ENCODE results near the gene CTBP2. TPM values are rescaled to one million over a fixed set of nuclear protein-coding genes. Genes with fewer than 3 reads are reported as not detected.

Gene CTBP2
- total RNA-seq, 3 donors from 2014 or later = 53.1 to 91.2 (median 65.9) TPM

GRCh38 chr10:125052146-125052545 lies 108.2 kb downstream of the CTBP2 start:
- no peak for DNase-seq (ENCODE audit: low spot score in 2 of 2)
- Histone ChIP-seq H3K27ac (peak overlapping the region in 1 of 2 donors; percentile 13), H3K27me3 (no peaks in the 10 kb centered on the region), H3K36me3 (no peaks in the 10 kb centered on the region), H3K4me1 (peaks cover 8 to 24% of the 10 kb centered on the region in 2 donors), H3K4me3 (no peak overlapping the region), H3K9me3 (no peaks in the 10 kb centered on the region)
- intact Hi-C loops (cut with DNase I; ENCODE audit: low total_unique reads) = no loop called here
- no peak for TF ChIP-seq POLR2AphosphoS5 (IDR thresholded peaks at IDR 0.05)

GRCh38 chr10:125050383-125050782 lies 110.0 kb downstream of the CTBP2 start:
- no peak overlapping the region for H3K27ac ChIP-seq

GRCh38 chr10:125049216-125049881 lies 111.0 kb downstream of the CTBP2 start:
- Histone ChIP-seq H3K4me3 (no peak overlapping the region), H3K36me3 (no peaks in the 10 kb centered on the region), H3K4me1 (peaks cover 0 to 17% of the 10 kb centered on the region in 2 donors), H3K27me3 (no peaks in the 10 kb centered on the region), H3K27ac (peak overlapping the region; percentile 53 to 64), H3K9me3 (no peaks in the 10 kb centered on the region)
- intact Hi-C loops (cut with DNase I; ENCODE audit: low total_unique reads) = no loop called here
- TF ChIP-seq POLR2AphosphoS5 (IDR thresholded peaks at IDR 0.05) (no peak), CTCF (IDR thresholded peaks at IDR 0.05) (no peak), POLR2A (IDR thresholded peaks at IDR 0.05) (no peak)
- DNase-seq (ENCODE audit: low spot score in 2 of 2) = no peak

More at GRCh38 chr10:125050383-125050782, 110.0 kb downstream of the CTBP2 start:
- Histone ChIP-seq H3K9me3 (no peaks in the 10 kb centered on the region), H3K36me3 (no peaks in the 10 kb centered on the region), H3K4me1 (peaks cover 0 to 20% of the 10 kb centered on the region in 2 donors), H3K27me3 (no peaks in the 10 kb centered on the region), H3K4me3 (no peak overlapping the region)
- DNase-seq (ENCODE audit: low spot score in 2 of 2) = no peak
- intact Hi-C loops (cut with DNase I; ENCODE audit: low total_unique reads) = no loop called here
- TF ChIP-seq POLR2A (IDR thresholded peaks at IDR 0.05) (no peak), CTCF (IDR thresholded peaks at IDR 0.05) (no peak), POLR2AphosphoS5 (IDR thresholded peaks at IDR 0.05) (no peak)

GRCh38 chr10:125048094-125048864 lies 112.1 kb downstream of the CTBP2 start:
- Histone ChIP-seq H3K27me3 (no peaks in the 10 kb centered on the region), H3K36me3 (no peaks in the 10 kb centered on the region), H3K9me3 (no peaks in the 10 kb centered on the region), H3K4me1 (peaks cover 0 to 17% of the 10 kb centered on the region in 2 donors), H3K4me3 (no peak overlapping the region), H3K27ac (peak overlapping the region; percentile 34 to 64)
- intact Hi-C loops (cut with DNase I; ENCODE audit: low total_unique reads) = no loop called here
- TF ChIP-seq POLR2A (IDR thresholded peaks at IDR 0.05) (no peak), CTCF (IDR thresholded peaks at IDR 0.05) (peak; percentile 76 to 96 (median 95)), POLR2AphosphoS5 (IDR thresholded peaks at IDR 0.05) (peak; percentile 6 to 49 (median 43))
- peak; percentile 75 to 82 for DNase-seq (ENCODE audit: low spot score in 2 of 2)

GRCh38 chr10:125043841-125044658 lies 116.3 kb downstream of the CTBP2 start:
- Histone ChIP-seq H3K4me3 (no peak overlapping the region), H3K4me1 (peaks cover 0 to 17% of the 10 kb centered on the region in 2 donors), H3K9me3 (no peaks in the 10 kb centered on the region), H3K36me3 (no peaks in the 10 kb centered on the region), H3K27ac (peak overlapping the region in 1 of 2 donors; percentile 72), H3K27me3 (no peaks in the 10 kb centered on the region)
- no peak for DNase-seq (ENCODE audit: low spot score in 2 of 2)
- TF ChIP-seq POLR2AphosphoS5 (IDR thresholded peaks at IDR 0.05) (no peak), CTCF (IDR thresholded peaks at IDR 0.05) (no peak), POLR2A (IDR thresholded peaks at IDR 0.05) (no peak)
- intact Hi-C loops (cut with DNase I; ENCODE audit: low total_unique reads) = no loop called here

Measured in breast epithelium (tissue), 4 donors.